ENCODE data around the gene SDC1.

SDC1 gene

DNA sequence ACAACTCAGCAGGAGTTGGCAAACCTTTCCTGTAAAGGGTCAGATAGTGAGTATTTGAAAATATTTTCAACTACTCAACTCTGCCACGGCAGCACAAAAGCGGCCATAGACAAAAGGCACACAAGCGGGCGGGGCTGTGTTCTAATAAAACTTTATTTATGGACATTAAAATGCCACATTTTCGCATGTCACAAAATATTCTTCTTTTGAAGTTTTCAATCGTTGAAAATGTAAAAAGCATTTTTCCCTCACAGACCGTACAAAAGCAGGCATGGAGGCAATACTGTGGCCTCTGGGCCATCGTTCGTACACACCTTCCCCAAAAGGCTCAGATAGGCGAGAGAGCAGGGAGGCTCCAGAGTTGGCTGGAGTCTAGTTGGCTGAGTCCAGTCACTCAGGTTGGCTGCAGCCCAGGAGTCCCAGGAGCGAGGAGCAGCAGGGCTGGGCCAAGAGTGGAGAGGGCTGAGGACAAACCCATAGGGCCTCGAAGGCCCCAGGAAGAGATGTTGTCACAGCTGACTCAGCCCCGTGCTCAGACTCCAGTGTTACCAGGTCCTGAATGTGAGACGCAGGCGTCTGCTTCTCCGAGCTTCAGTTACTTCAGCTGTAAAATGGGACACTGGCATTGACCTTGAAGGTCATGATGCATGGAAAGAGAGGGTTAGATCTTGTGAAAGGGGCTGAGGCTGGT, 42.5 kb downstream of the SDC1 start:
- DNase-seq = no peak

DNA sequence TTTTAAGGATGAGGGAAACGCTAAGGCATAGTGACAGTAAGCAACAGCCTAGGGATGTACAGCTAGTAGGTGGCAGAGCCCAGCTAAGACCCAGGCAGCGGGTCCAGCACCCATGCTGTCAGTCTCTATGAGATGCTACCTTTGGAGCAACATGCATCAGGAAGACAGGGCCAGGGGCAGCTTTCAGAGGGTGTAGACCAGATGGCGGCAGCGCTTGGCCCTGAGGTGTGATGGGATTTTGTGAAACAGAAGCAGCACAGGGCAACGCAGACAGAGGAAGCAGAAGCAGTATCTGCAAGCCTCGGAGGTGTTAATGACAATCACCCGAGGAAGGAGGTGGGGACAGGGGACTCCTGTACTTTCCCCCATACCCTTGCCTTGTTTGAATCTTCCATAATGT, 43.2 kb downstream of the SDC1 start:
- DNase-seq = no peak

DNA sequence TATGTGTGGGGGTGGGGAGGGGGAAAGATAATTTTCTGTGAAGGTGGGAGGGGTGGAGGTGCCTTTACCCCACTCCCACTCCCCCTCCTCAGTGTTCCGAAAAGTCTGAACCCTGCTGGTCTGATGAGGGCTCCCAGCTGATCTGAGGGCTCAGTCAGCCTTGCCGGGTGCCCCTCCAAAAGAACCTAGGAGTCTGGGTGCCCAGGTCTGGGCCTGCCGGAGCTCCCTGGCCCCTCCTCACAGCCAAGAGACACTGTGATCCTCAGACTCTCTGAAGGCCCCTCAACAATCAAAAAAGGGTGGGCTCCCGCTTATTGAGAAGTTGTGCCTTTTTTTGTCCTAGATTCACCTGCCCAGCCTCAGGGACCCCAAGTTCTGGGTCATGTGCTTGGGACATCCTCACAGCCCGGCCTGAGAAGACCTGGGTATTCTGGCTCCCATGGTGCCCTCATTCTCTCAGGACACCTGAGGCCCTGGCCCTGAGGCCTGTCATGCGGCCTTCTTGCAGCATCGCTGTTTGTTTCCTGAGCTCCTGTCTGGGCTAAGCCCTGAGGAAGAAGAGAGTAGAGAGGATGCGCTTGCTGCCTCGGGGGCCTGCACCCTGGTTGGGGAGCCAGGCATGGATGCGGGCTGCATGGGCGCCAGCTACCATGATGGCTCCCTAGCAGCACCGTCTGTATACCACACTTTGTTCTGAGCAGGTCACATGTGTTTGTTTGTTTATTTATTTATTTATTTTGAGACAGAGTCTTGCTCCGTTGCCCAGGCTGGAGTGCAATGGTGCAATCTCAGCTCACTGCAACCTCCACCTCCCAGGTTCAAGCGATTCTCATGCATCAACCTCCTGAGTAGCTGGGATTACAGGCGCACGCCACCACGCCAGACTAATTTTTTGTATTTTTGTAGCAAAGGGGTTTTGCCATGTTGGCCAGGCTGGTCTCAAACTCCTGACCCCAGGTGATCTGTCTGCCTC, 44.0 kb downstream of the SDC1 start:
- DNase-seq = no peak

DNA sequence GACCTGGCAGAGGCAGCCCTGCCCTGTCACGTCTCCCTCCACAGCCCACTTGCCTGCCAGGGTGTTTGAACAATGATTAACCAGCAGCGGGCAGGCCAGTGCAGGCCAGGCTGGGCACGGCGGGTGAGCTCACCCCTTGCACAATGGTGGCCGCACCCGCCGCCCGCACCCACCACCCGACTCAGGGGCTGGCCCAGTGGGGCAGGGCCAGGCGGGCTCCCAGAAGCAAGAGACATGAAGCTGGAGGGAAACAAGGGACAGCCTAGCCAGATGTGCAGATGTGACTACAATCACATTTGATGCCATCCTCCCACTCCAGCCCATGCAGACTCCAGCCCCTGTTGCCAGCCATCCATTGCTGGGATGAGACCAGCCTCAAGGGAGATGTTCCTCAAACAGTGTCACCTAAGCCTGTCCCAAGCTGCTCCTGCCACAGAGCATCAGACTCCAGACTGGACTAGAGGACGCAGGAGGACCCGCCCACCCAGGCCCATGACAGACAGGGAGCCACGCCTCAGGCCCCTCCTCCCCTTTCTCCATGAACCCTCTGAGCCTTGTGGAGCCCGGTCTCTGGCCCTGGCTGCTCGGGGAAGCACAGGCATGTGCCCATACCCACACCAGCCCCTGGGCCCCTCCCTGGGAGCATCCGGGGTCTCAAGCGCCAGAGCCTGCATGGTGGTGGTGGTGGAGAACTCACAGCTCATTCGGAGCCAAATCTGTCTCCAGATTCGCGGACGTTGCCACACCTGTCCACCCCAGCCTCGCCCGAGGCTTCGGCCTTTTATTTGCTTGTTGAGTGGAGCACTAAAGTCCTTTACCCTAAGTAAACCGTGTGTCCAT, 45.0 kb downstream of the SDC1 start:
- no peak for DNase-seq

DNA sequence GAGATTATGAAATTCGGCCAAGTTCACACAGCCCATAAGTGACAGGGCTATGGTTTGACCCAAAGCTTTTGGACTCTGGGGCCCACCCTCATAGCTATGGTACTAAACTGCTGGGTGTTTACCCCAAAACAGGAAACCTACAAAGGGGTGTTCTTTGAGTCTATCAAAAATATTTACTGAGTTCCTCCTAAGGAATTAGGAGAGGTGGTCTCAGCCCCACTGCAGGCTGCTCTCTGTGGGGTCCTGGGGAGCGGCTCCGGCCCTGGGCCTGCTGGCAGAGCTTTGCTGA, 45.5 kb downstream of the SDC1 start:
- no peak for DNase-seq

DNA sequence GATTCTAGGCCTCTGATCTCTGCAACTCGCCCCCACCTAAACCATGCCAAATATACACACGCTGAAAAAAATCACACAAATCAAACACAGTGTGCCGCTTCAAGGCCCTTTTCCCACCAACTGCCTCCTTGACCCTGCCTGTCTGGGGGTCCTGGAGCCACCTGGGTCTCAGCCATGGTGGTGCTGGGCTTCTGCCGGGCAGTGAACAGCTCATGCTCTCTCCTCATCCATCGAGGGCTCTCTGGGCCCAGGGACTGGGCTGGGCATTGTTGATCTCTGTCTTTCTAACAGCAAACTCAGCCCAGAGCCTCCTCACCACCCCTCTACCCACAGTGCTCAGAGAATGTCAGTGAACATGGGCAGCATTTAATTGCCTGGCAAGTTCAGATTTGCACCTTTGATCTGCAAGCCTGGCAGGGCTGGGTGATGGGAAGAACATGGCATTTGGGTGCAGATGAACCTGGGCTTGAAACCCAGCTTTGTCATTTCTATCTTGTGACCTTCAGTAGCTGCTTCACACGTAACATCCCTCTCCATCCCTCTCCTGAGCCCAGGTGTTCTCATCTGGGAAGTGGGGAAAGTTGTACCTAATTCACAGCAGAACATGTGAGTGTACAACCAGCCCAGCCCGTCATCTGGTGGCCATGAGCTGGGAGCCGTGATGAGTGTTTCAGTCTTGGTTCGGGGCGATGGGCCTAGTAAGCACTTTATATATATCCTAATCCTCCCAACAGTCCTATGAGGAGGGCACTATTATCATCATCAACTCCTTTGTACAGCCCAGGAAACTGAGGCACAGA, 46.1 kb downstream of the SDC1 start:
- no peak for DNase-seq

DNA sequence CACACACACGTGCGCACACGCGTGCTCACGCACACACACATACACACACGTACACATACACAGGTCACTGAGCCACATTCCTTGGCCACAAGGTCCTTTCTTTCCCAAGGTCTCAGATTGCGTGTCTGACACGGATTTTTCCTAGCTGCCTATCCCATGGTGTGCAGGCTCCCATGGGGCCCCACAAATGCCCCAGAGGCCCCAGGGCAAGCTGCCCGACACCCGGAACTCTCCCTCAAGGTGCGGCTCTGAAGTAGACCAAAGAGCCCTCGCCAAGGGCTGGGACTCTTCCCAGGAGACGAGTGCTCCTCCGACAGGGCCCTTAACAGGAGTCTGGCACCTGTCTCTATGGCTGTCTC, 46.7 kb downstream of the SDC1 start:
- DNase-seq = no peak

DNA sequence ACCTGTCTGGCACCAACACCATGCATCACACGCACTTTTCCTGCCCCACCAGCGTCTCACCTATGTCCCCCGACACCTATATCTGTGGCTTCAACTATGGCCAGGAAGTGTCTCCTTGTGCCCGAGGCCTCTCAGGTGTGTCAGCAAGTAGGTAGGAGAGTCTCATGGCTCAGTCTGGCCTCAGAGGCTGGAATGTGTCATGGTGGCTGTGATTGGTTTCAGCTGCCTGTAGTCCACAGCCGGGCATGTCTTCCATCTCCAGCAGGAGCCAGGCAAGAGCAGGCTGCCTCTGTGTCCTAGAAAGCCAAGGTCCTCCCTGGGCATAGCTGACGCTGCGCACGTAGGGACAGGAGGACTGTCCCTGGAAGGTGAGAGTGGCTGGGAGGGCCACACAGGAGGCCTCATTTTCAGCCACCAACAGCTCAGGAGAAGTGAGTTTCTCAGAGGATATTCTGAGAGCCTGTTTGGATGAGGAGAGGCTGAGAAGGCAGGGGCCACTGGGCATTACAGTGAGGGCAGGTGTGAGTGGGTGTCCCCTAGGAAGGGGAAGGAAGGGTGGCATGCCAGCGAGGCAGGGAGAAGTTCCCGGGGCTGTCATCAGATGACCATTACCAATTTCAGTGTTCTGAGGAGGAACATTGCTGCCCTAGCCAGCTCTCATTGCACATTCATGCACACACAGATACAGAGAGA, 47.2 kb downstream of the SDC1 start:
- DNase-seq = no peak

DNA sequence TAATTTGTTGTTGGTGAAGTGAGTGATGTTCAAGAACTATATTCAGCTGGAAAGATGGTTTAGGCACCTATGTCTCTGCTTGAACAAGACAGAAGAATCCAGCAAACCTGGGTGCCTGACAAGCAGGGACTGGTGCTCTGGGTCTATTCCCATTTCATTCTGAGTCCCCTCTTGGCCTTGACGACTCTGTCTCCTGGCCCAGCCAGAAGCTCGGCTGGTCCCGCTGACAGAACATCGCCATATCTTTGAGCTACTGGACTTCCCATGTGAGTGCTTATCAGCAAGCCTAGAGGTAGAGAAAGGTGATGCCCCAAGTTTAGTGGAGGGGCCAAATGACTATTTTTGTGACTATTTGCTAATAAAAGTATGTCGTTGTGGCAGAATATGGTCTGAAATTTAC, 48.2 kb downstream of the SDC1 start:
- DNase-seq = no peak

DNA sequence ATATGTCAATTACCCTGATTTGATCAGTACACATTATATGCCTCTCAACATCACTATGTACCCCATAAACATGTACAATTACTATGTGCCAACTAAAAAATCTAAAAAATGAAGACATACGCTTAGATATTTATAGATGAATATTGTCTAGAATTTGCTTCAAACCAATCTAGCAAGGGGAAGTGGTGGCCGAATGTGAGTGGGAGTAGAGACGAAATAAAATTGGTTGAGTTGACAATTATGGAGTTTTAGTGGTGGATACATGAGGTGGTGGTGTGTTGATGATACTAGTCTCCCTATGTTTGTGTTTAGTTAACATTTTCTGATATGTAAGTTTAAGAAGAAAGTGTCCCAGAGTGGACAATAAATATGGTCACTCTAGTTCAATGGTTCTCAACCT, 49.0 kb downstream of the SDC1 start:
- no peak for DNase-seq

DNA sequence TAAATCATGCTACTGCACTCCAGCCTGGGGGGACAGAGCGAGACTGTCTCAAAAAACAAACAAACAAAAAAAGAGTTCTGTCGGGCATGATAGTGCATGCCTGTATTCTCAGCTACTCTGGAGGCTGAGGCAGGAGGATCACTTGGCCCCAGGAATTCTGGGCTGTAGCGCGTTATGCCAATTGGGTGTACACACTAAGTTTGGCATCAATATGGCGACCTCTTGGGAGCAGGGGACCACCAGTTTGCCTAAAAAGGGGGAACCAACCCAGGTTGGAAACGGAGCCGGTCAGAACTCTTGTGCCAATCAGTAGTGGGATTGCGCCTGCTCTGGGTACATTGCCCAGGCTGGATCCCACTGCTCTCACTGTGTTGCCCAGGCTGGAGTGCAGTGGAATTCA, 49.7 kb downstream of the SDC1 start:
- DNase-seq = no peak

DNA sequence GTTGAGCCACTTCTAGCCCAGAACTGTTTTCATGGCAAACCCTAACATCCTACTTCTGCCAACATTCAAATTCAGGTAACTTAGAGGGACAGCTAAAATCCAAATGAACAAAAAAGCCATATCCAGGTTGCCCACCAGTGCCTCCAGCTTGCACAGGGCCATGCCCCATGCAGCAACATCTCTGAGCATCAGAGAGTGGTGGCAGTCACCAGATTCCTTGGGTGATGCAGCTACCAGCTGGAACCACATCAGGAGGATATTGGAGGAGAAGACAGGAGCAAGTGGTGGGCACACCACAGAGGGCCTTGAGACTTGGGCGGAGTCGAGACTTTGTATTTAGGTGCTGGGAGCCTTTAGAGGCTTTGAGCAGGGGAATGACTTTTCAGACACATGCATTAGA, 50.5 kb downstream of the SDC1 start:
- DNase-seq = no peak

DNA sequence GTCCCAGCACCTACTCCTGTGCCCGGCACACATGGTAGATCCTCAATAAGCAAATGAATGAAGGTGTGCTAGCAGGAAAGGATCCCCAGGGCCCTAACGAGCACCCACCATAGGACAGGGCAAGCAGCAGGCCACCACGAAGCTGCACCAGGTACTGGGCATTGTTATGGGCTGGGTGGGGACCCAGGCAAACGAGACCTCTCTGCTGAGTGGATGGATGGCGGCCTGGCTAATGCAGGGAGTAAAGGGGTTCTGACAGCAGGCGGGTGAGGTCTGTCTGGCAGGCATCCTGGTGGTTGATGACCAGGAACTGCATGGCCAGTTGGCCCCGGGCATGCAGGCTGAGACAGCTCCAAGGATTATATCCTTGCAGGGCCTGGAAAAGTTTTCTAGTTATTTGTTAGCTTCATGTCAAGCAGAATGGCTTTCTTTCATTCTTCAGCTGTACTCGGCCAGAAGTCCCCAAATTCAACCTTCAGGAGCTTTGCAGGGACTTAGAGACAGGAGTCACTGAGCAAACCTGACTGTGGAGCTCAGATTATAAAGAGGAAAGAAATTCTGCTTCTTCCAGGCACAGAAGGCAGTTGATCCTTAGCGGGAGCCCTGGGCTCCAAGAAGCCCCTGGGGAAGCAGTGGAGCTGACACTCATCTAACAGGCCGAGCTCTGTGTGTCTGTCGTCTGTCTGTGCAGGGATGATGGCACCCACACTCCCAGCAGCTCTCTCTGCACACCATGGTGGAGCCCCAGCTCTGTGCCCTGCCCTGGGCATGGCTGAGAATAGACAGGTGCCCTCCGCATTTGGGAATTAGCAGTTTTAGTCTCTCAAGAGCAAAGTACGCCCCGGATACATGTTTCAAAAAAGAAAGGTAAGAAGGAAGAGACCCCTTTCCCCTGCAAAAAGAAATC, 51.2 kb downstream of the SDC1 start:
- no peak for DNase-seq

DNA sequence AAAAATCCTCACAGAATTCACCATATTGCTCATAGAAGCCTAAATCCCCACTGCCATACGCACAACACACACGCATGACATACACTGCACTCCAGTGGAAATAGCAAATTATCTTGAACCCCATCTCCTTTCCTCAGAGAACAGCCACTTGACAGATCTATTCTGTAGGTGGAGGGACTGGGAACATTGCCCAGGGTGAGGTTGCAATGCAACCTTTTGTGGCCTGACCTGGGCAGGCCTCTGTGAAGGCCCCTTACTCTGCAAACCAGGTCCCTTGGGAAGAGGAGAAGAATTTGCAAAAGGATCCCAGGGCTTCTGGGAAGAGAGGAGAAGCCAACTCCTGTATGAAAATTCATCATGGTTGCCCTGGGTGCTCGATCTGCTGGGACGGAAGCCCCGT, 51.9 kb downstream of the SDC1 start:
- no peak for DNase-seq

DNA sequence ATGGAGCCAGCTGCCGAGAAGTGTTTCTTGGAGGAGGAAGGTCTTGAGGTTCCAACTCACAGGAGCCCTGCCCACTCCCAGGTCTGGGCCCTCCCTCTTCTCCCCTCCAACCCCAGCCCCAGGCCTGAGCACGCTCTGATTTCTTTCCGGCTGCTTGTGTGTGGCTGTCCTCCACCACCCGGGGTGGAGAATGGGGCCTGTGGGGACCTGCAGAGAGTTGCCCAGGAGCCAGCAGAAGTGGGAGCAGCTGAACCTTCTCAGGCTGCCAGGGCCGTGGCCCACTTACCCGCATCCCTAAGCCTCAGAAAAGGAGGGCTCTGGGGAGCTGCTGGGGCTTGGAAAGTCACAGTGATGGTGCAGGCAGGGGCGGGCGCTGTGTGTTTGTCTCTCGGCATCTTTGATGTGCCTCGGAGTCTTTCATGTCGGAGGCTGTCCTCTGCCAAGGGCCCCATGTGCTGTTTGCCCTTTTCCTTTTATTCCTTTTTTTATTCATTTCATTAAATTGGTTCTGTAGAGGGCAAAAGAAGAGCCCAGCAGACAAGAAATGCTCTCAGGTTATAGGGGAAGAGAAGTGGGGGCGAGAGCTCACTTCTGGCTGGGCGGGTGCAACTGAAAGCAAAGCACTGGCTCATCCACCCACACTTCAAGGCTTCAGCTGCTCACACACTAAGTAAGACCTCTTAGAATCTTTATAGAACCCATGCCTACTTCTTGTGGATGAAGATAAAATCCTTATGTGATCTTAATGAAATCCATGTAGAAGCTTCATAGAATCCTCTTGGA, 52.5 kb downstream of the SDC1 start:
- no peak for DNase-seq

DNA sequence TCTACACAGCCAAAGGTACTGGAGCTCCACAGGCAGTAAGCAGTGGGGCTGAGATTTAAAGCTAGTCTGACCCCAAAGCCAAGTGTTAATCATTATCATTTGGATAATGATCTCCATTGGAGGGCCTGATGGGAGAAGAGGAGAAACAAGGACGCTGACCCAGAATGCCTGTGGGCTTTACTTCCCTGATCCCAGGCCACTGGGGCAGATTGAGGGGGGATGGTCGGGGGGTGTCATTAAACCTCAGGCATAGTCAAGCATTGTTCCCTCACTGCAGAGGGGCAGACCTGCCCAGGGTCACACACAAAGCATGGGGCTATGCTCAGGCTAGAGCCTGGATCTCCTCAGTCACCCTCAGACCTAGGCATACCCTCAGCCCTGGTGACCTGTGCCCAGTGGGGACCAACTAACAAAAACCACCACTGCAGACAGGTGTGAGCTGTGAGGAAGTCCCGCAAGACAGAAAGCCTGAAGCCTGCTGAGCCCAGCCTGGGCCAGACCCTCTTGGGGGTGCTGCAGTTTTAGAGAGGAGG, 53.4 kb downstream of the SDC1 start:
- no peak for DNase-seq

DNA sequence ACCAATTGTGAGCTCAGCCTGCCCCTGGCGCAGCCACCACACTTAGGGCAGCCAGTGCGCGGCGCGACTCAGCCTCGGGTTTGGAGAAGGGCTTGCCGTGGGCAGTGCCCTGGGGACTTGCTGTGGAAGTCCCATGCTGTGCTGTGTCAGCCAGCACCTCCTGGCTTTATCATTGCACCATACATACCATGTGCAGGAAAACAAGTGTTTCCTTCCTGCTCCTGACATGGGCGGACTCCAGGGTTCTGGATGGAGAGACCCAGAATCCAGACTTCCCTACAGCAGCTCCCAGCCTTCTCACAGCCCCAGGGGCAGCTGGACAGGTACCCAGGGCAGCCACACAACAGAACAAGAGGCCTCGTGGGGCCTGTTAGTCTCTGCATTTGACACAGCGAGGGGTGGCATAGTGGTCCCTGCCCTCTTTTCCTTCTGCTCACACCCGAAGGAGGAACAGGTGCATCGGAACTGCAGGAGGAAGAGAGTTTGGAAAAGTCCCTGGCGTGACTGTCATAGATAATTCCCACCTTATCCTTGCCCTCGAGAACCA, 54.2 kb downstream of the SDC1 start:
- no peak for DNase-seq

DNA sequence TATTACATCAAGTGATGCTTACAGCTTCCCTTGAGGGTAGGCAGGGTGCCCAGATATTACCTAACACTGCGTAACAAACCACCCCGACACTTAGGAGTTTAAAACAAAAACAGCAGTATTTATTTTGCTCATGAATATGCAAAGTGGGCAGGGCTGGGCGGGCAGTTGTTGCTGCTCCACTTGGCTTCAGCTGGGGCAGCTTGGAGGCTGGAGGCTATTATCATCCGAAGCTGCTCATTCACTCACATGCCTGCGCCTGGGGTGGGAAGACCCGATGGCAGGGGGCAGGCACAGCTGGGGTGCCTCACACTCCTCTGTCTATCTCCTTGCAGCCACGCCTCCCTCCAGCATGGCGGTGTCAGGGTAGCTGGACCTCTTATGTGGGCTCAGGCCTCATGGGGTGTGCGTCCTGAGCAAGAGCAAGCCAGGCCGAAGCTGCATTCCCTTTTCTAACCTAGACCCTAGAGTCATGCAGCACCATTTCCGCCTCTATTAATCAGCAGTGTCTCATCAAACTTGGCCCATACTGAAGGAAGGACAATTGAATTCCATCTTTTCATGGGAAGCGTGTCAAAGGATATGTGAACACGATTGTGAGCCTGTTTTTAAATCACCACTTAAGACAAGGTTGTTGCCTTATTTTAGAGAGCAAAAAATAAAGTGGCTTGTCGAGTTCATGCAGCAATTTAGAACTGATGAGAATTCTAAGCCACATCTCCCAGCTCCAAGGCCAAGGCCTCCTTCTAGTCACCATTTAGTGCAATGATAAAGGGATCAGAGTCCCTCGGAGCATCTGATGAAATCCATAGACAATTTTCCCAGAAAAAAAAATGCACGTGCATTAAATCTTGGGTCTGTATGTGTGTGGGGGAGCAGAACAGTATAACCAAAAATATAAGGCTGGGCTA, 54.9 kb downstream of the SDC1 start:
- no peak for DNase-seq

All from activated CD8-positive, alpha-beta memory T cell treated with anti-CD3 and anti-CD28 coated beads for 24 hours (primary cell).